A549 treated with RU486 at 1 μM for 4 hours (cell line): ENCODE results near the gene EXOC4. TPM values are rescaled to one million over a fixed set of nuclear protein-coding genes. Genes with fewer than 3 reads are reported as not detected.

ENCODE experiments used
- total RNA-seq: library from RNA; stranded (reverse); fragments of 200-300 nt; extraction: Qiagen RNA extraction; gene quantifications from 5 replicates; pipeline ENCODE4 v1.2.3, GENCODE V29; 2022; ENCODE audit warnings: low read depth

EXOC4 gene
- 18.4 to 24.0 TPM (median 20.5 TPM) in 5 replicates for total RNA-seq

GRCh38 chr7:133252858-133253518 lies at the start of gene EXOC4:
Gene EXOC4 (plus strand): TSS chr7:133253078.

Other genes starting within 250 kb of the EXOC4 start
- 73.8 to 96.7 TPM (median 84.4 TPM) in 5 replicates for gene CHCHD3, start 171.0 kb upstream of the EXOC4 start, total RNA-seq